Caco-2 (cell line): ENCODE data around the gene ELMO1. TPM values are rescaled to one million over a fixed set of nuclear protein-coding genes. Genes with fewer than 3 reads are reported as not detected.

ENCODE experiments used
- BruUV-seq: library from RNA; stranded (reverse); fragments of 400-500 nt; replicated peaks from 2 replicates; lab custom pipeline; 2021; lab: Mats Ljungman, UMichigan
- CTCF ChIA-PET: fragments of 300-600 bp; sonication (Branson Sonifier 250); formaldehyde crosslinking; loops from one replicate; lab custom pipeline; 2022; ENCODE audit warnings: antibody characterized with exemption; lab: Charles Lee
- POLR2A ChIA-PET: fragments of 300-600 bp; sonication (Branson Sonifier 250); formaldehyde crosslinking; loops from one replicate; lab custom pipeline; 2022; ENCODE audit warnings: antibody characterized with exemption; lab: Charles Lee
- DNase-seq, 2 experiments: peaks; one replicate each; pipeline versions ENCODE4 v3.0.0 to v3.0.0-alpha.2; 2020 to 2022
- H3K27me3 ChIP-seq: replicated peaks from 2 replicates; pipeline ENCODE4 v1.6.0; 2011; ENCODE audit warnings: low read length; ENCODE audit not compliant: control insufficient read depth, insufficient read depth
- H3K36me3 ChIP-seq: 2 replicates; pipeline ENCODE4 v1.5.1; 2011; ENCODE audit warnings: low read length; ENCODE audit not compliant: control insufficient read depth, insufficient read depth
- H3K4me1 ChIP-seq: fragments of 250-450 bp; sonication (Bioruptor Pico); 2 replicates; pipeline ENCODE4 v1.5.1; 2020; ENCODE audit warnings: mild to moderate bottlenecking
- H3K4me3 ChIP-seq: 2 replicates; pipeline ENCODE4 v1.5.1; 2011; ENCODE audit warnings: low read depth, mild to moderate bottlenecking, control low read depth, low read length
- H3K9me3 ChIP-seq: fragments of 250-450 bp; sonication (Bioruptor Pico); 2 replicates; pipeline ENCODE4 v1.5.1; 2020; ENCODE audit warnings: mild to moderate bottlenecking, moderate library complexity
- H3K27ac Mint-ChIP-seq: one replicate; pipeline ENCODE4 v1.8.0; 2022; ENCODE audit warnings: mixed read lengths; ENCODE audit not compliant: unreplicated experiment
- H3K27me3 Mint-ChIP-seq: one replicate; pipeline ENCODE4 v1.8.0; 2022; ENCODE audit warnings: mixed read lengths; ENCODE audit not compliant: insufficient read depth, unreplicated experiment
- H3K36me3 Mint-ChIP-seq: one replicate; pipeline ENCODE4 v1.8.0; 2022; ENCODE audit warnings: mild to moderate bottlenecking, mixed read lengths; ENCODE audit not compliant: insufficient read depth, unreplicated experiment
- H3K4me1 Mint-ChIP-seq: one replicate; pipeline ENCODE4 v1.8.0; 2022; ENCODE audit warnings: low read depth, mixed read lengths; ENCODE audit not compliant: unreplicated experiment
- H3K4me3 Mint-ChIP-seq: one replicate; pipeline ENCODE4 v1.8.0; 2022; ENCODE audit warnings: mild to moderate bottlenecking, moderate library complexity, mixed read lengths; ENCODE audit not compliant: unreplicated experiment
- H3K9me3 Mint-ChIP-seq: one replicate; pipeline ENCODE4 v1.8.0; 2022; ENCODE audit warnings: mixed read lengths; ENCODE audit not compliant: unreplicated experiment
- CTCF ChIP-seq, 2 experiments: fragments of 200-600 bp in 1 of 2; IDR thresholded peaks; 1 replicate in 1 of 2; 2 replicates in 1 of 2; pipeline versions ENCODE4 v1.5.1 to v1.8.0; 2011 to 2022; ENCODE audit warnings: antibody characterized with exemption in 1 of 2, control low read depth in 1 of 2, inconsistent platforms in 1 of 2, low read depth in 1 of 2, low read length in 1 of 2, mild to moderate bottlenecking in 1 of 2, moderate library complexity in 1 of 2; ENCODE audit not compliant: insufficient read depth in 1 of 2, severe bottlenecking in 1 of 2, unreplicated experiment in 1 of 2
- intact Hi-C: fragments of 100-400 bp; cut with micrococcal nuclease; formaldehyde crosslinking; loops from one replicate; pipeline ENCODE4 v1.10.0; 2022; ENCODE audit not compliant: unreplicated experiment
- total RNA-seq: library from RNA; stranded (reverse); gene quantifications from 2 replicates; pipeline ENCODE4 v1.2.3, GENCODE V29; 2022

The ELMO1 gene
- total RNA-seq, 1 experiment from 2014 or later, result 0.14 TPM

- Histone ChIP-seq H3K9me3 (no peaks in the 10 kb centered on the region), H3K4me1 (no peaks in the 10 kb centered on the region), H3K27me3 (no peaks in the 10 kb centered on the region), H3K4me3 (no peak overlapping the region), H3K36me3 (no peaks in the 10 kb centered on the region)
- CTCF ChIA-PET, result no interaction called here
- H3K9me3 Mint-ChIP-seq, result no peaks in the 10 kb centered on the region
- no peak for DNase-seq
- no peaks in the 10 kb centered on the region for H3K4me1 Mint-ChIP-seq
- H3K36me3 Mint-ChIP-seq, result no peaks in the 10 kb centered on the region
- no peak overlapping the region for H3K27ac Mint-ChIP-seq
- H3K27me3 Mint-ChIP-seq, result peaks cover 20% of the 10 kb centered on the region
- no peak overlapping the region for H3K4me3 Mint-ChIP-seq
- intact Hi-C loops, result no loop called here
- POLR2A ChIA-PET, result no interaction called here
- TF ChIP-seq CTCF (IDR thresholded peaks at IDR 0.05; ENCODE audit: insufficient read depth in 1 of 2, low read depth in 1 of 2, low read length in 1 of 2, severe bottlenecking in 1 of 2, unreplicated experiment in 1 of 2), result no peak
- BruUV-seq, result no TSS peak
These were observed 217.1 kb downstream of the ELMO1 start for GRCh38 chr7:37231613-37232012.

- TF ChIP-seq CTCF (IDR thresholded peaks at IDR 0.05; ENCODE audit: insufficient read depth in 1 of 2, low read depth in 1 of 2, low read length in 1 of 2, severe bottlenecking in 1 of 2, unreplicated experiment in 1 of 2), result no peak
- Histone ChIP-seq H3K9me3 (no peaks in the 10 kb centered on the region), H3K27me3 (no peaks in the 10 kb centered on the region), H3K4me1 (no peaks in the 10 kb centered on the region), H3K4me3 (no peak overlapping the region), H3K36me3 (no peaks in the 10 kb centered on the region)
- intact Hi-C loops, result no loop called here
- ChIA-PET CTCF (no interaction called here), POLR2A (no interaction called here)
- Mint-ChIP-seq H3K27ac (no peak overlapping the region), H3K36me3 (no peaks in the 10 kb centered on the region), H3K4me3 (no peak overlapping the region), H3K4me1 (no peaks in the 10 kb centered on the region), H3K27me3 (peaks cover 34% of the 10 kb centered on the region), H3K9me3 (no peaks in the 10 kb centered on the region)
- no peak for DNase-seq
- BruUV-seq, result no TSS peak
These were observed 218.4 kb downstream of the ELMO1 start for GRCh38 chr7:37230221-37230620.

GRCh38 chr7:37229381-37229780 lies 219.3 kb downstream of the ELMO1 start:
- DNase-seq, result no peak
- Mint-ChIP-seq H3K9me3 (no peaks in the 10 kb centered on the region), H3K27ac (no peak overlapping the region), H3K4me3 (no peak overlapping the region), H3K27me3 (peaks cover 34% of the 10 kb centered on the region), H3K4me1 (no peaks in the 10 kb centered on the region), H3K36me3 (no peaks in the 10 kb centered on the region)
- ChIA-PET POLR2A (no interaction called here), CTCF (no interaction called here)
- no peaks in the 10 kb centered on the region for H3K27me3 ChIP-seq
- no peak for TF ChIP-seq CTCF (IDR thresholded peaks at IDR 0.05; ENCODE audit: insufficient read depth in 1 of 2, low read depth in 1 of 2, low read length in 1 of 2, severe bottlenecking in 1 of 2, unreplicated experiment in 1 of 2)
- H3K4me3 ChIP-seq, result no peak overlapping the region
- H3K9me3 ChIP-seq, result no peaks in the 10 kb centered on the region
- no peaks in the 10 kb centered on the region for H3K36me3 ChIP-seq
- H3K4me1 ChIP-seq, result no peaks in the 10 kb centered on the region
- intact Hi-C loops, result no loop called here
- no TSS peak for BruUV-seq
